OCI-LY7 (cell line): ENCODE data around the gene SGK1.

Experiments
- CTCF ChIP-seq: fragments of 200-600 bp; sonication (generic); conservative IDR thresholded peaks from 2 replicates; pipeline ENCODE4 v1.5.1; 2014; ENCODE audit warnings: mild to moderate bottlenecking, antibody characterized with exemption, low read length, moderate library complexity, mixed read lengths
- EZH2phosphoT487 ChIP-seq: fragments of 200-600 bp; sonication (generic); IDR thresholded peaks from 2 replicates; pipeline ENCODE4 v1.6.1; 2018; ENCODE audit warnings: low read depth, borderline replicate concordance, mild to moderate bottlenecking, mixed run types, antibody characterized with exemption, low read length, moderate library complexity, mixed read lengths

GRCh38 chr6:134138226-134138975 is 179.5 kb downstream of the SGK1 start:
- TF ChIP-seq EZH2phosphoT487 = no peak
- no peak for TF ChIP-seq CTCF
